ENCODE data around the gene DSC3.
A peak's percentile ranks its signal among the peaks of the same experiment; 100 is the strongest.
"Not testable (repeated sequence)": the region's sequence is repeated elsewhere in the genome, so short reads cannot be mapped to it uniquely, and the experiment has no call there.

The DSC3 gene

GRCh38 chr18:31040686-31041270, 1.8 kb downstream of the DSC3 start:
- no peak for DNase-seq

GRCh38 chr18:31039426-31039825, 3.1 kb downstream of the DSC3 start:
- DNase-seq, result no peak

GRCh38 chr18:31037686-31038085, 4.9 kb downstream of the DSC3 start:
- not testable (repeated sequence) for DNase-seq

- no peak for DNase-seq
Observed at GRCh38 chr18:31034541-31034940, 8.0 kb downstream of the DSC3 start.

- no peak for DNase-seq
Observed at GRCh38 chr18:31030574-31031278, 11.8 kb downstream of the DSC3 start.

GRCh38 chr18:31015715-31016434, 26.7 kb downstream of the DSC3 start:
- DNase-seq, result no peak

- not testable (repeated sequence) for DNase-seq
Observed at GRCh38 chr18:31011455-31011854, 31.1 kb downstream of the DSC3 start.

- no peak for DNase-seq
Observed at GRCh38 chr18:31010601-31011000, 31.9 kb downstream of the DSC3 start.

- no peak for DNase-seq
Observed at GRCh38 chr18:30999887-31000628, 42.5 kb downstream of the DSC3 start.

- DNase-seq, result no peak
Observed at GRCh38 chr18:30999186-30999585, 43.4 kb downstream of the DSC3 start.

- no peak for DNase-seq
Observed at GRCh38 chr18:30997223-30997622, 45.3 kb downstream of the DSC3 start.

- DNase-seq, result no peak
Observed at GRCh38 chr18:30992231-30992630, 50.3 kb downstream of the DSC3 start.

- peak; percentile 32 for DNase-seq
Observed at GRCh38 chr18:30991397-30991796, 51.1 kb downstream of the DSC3 start.

- no peak for DNase-seq
Observed at GRCh38 chr18:30989141-30989540, 53.4 kb downstream of the DSC3 start.

- DNase-seq, result no peak
Observed at GRCh38 chr18:30988440-30988839, 54.1 kb downstream of the DSC3 start.

GRCh38 chr18:30987467-30988241, 54.9 kb downstream of the DSC3 start:
- DNase-seq, result peak; percentile 58

GRCh38 chr18:30985753-30986152, 56.8 kb downstream of the DSC3 start:
- no peak for DNase-seq

- no peak for DNase-seq
Observed at GRCh38 chr18:30982285-30982992, 60.1 kb downstream of the DSC3 start.

- DNase-seq, result not testable (repeated sequence)
Observed at GRCh38 chr18:30978091-30978490, 64.5 kb downstream of the DSC3 start.

- peak; percentile 56 for DNase-seq
Observed at GRCh38 chr18:30971338-30971956, 71.1 kb downstream of the DSC3 start.

- DNase-seq, result peak; percentile 42
Observed at GRCh38 chr18:30970196-30970816, 72.2 kb downstream of the DSC3 start.
